ENCODE measurements around the gene MAEA.

Gene MAEA

GRCh38 chr4:1250527-1250812 lies 39.2 kb upstream of the MAEA start:
- DNase-seq: no peak

- DNase-seq: no peak
Observed at GRCh38 chr4:1250921-1251772, 38.5 kb upstream of the MAEA start.

GRCh38 chr4:1251773-1252066 lies 38.0 kb upstream of the MAEA start:
- DNase-seq: no peak

- DNase-seq: no peak
Observed at GRCh38 chr4:1252928-1253492, 36.7 kb upstream of the MAEA start.

GRCh38 chr4:1253831-1254230 lies 35.9 kb upstream of the MAEA start:
- DNase-seq: no peak

- no peak for DNase-seq
Observed at GRCh38 chr4:1255151-1255550, 34.5 kb upstream of the MAEA start.

GRCh38 chr4:1255699-1256098 lies 34.0 kb upstream of the MAEA start:
- DNase-seq: no peak

GRCh38 chr4:1258457-1258856 lies 31.2 kb upstream of the MAEA start:
- no peak for DNase-seq

GRCh38 chr4:1259966-1260365 lies 29.7 kb upstream of the MAEA start:
- no peak for DNase-seq

- DNase-seq: no peak
Observed at GRCh38 chr4:1260418-1261106, 29.1 kb upstream of the MAEA start.

GRCh38 chr4:1261107-1261928 lies 28.4 kb upstream of the MAEA start:
- no peak for DNase-seq

GRCh38 chr4:1264942-1265341 lies 24.7 kb upstream of the MAEA start:
- no peak for DNase-seq

GRCh38 chr4:1265351-1265750 lies 24.3 kb upstream of the MAEA start:
- DNase-seq: no peak

GRCh38 chr4:1266881-1267763 lies 22.6 kb upstream of the MAEA start:
- no peak for DNase-seq

- DNase-seq: no peak
Observed at GRCh38 chr4:1269209-1269608, 20.5 kb upstream of the MAEA start.

GRCh38 chr4:1271686-1272085 lies 18.0 kb upstream of the MAEA start:
- no peak for DNase-seq

GRCh38 chr4:1274871-1275270 lies 14.8 kb upstream of the MAEA start:
- no peak for DNase-seq

GRCh38 chr4:1276984-1277383 lies 12.7 kb upstream of the MAEA start:
- no peak for DNase-seq

- no peak for DNase-seq
Observed at GRCh38 chr4:1277667-1278665, 11.7 kb upstream of the MAEA start.

GRCh38 chr4:1279253-1279652 lies 10.4 kb upstream of the MAEA start:
- no peak for DNase-seq

GRCh38 chr4:1283711-1284110 lies 6.0 kb upstream of the MAEA start:
- DNase-seq: no peak
